Upper lobe of left lung (tissue), 4 donors: ENCODE data around the gene SEMA4C.

Source experiments
- CTCF ChIP-seq, 6 experiments: fragments of 450-650 bp in 4 of 6; fragments of 200-600 bp in 2 of 6; sonication (generic) in 2 of 6; IDR thresholded peaks; one replicate each; pipeline ENCODE4 v1.5.1; 2016 to 2019; ENCODE audit warnings: antibody characterized with exemption in 6 of 6
- POLR2A ChIP-seq, 4 donors: fragments of 450-650 bp; IDR thresholded peaks; one replicate each; pipeline ENCODE4 v1.5.1; 2016 to 2017; ENCODE audit warnings: antibody characterized with exemption in 4 of 4, mild to moderate bottlenecking in 2 of 4

GRCh38 chr2:96865654-96866053, 4.2 kb downstream of the SEMA4C start:
- TF ChIP-seq CTCF (IDR thresholded peaks at IDR 0.05) (no peak), POLR2A (IDR thresholded peaks at IDR 0.05) (no peak)
